H54 (cell line): ENCODE data around the gene RRP1.

Experiments
- DNase-seq: peaks from one replicate; pipeline ENCODE4 v3.0.0; 2011; ENCODE audit warnings: low spot score, mixed read lengths; ENCODE audit not compliant: insufficient read length
- FAIRE-seq: peaks from 3 replicates; lab custom pipeline; 2011; peaks lifted over from hg19 to GRCh38; lab: Jason Lieb, UNC
- POLR2A ChIP-seq: IDR thresholded peaks from 2 replicates; pipeline ENCODE4 v1.6.1; 2011; ENCODE audit warnings: low read depth, mild to moderate bottlenecking, low read length

RRP1 gene

DNA sequence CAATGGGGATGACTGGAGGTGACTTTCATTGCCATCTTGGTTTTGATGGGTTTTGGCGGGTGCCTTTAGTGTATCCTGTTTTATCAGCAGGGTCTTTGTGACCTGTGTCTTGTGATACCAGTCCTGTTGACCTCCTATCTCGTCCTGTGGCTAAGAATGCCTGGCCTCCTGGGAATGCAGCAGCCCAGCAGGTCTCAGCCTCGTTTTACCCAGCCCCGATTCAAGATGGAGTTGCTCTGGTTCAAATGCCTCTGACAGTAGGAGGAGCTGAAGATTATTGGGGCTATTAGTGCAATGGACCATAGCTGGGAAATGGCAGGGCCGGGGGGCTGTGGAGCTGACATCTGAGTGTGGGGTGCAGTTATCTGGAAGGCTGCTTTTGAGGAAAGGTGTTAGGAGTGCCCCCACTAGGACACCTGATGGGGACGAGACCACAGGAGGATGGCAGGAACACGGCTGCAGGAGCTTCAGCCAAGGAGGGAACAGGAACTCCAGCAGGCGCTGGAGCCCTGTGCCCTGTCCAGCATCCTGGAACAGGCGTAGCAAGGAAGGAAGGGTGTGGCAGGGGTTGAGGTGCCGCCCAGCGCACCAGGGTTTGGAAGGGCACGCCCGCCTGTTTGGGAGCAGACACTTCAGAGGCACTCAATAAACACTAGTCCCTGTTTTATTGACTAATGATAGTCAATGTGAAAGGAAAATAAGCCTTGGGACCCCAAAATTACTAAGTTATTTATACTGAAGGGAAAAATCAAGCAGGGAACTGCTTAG is 60.3 kb downstream of the RRP1 start:
- FAIRE-seq, result no peak
- no peak for DNase-seq
- TF ChIP-seq POLR2A, result no peak

DNA sequence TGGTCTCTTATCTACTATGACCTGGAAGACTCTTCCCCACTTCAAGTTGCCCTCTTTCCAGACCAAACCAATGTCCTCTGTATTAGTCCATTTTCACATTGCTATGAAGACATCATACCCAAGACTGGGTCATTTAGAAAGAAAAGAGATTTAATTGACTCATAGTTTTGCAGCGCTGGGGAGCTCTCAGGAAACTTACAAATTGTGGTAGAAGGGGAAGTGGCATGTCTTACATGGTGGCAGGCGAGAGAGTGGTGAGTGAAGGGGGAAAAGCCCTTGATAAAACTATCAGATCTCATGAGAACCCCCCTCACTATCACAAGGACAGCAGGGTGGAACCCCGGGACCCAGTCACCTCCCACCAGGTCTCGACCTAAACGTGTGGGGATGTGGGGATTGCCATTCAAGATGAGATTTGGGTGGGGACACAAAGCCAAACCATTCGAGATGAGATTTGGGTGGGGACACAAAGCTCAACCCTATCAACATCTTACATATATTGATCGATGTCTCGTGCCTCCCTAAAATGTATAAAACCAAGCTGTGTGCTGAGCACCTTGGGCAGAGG is 61.4 kb downstream of the RRP1 start:
- no peak for TF ChIP-seq POLR2A
- DNase-seq (no peak), FAIRE-seq (no peak)

DNA sequence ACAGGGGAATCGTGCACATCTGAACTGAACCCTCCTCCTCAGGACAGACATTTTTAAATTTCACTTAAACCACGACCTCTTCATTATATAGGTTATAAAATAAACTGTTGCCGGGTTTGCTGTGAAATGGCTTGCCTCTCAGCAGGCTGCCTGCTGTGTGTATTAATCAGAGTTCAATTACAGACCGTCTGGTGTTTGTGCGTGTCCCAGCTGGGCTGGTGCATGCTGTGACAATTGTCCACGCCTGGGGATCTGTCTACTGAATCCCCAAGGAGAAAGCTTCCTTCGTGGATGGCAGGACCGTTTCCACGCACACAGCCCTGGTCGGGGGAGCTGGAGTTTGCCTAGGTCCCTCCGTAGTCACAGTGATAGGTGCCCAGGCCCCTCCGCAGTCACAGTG is 62.2 kb downstream of the RRP1 start:
- DNase-seq, result no peak
- no peak for FAIRE-seq
- no peak for TF ChIP-seq POLR2A

DNA sequence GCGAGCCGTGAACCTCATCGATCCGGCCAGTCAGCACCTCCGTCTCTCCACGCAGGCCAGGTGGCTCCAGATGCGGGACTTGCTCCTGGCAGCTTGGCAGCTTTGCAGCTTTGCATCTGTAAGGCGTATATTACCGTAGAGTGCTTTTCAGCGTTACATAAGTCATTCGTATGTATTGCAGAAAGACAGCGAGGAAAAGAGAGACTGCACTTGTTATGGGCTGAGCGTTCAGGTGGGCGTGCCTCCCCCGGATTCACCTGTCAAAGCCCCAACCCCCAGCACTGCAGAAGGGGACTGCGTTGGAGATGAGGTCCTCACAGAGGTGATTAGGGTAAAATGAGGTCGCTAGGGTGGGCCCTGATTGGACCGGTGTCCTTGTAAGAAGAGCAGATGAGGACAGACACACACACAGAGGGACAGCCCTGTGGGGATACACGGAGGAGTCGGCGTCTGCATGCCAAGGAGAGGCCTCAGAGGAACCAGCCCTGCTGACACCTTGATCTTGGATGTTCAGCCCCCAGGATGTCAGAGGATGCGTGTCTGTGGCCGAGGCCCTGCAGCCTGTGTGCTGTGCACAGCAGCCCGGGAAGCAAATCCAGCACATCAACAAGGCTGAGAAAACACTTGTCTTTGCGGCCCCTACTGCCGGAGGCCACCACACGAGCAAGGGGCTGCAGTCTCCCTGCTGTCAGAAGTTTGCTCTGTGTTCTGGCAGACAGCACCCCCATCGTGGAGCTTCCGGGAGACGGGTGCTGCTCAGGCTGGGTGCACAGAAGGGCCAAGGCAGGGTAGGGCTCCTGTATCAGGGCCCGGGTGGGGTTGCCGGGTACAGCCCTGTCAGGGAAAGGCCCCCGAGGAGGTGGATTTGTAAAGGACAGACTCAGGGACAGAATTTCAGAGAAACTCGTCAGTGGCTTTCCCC is 64.7 kb downstream of the RRP1 start:
- FAIRE-seq (no peak), DNase-seq (no peak)
- no peak for TF ChIP-seq POLR2A
